Activated effector memory CD4-positive, alpha-beta T cell treated with Interleukin-2 at 50 U/mL for 16 hours (primary cell): ENCODE measurements around the gene KDM6B.
"Not testable (repeated sequence)": the region's sequence is repeated elsewhere in the genome, so short reads cannot be mapped to it uniquely, and the experiment has no call there.

ENCODE experiments used
- DNase-seq: peaks from one replicate; pipeline ENCODE4 v3.0.0-alpha.2; 2020

The KDM6B gene

GRCh38 chr17:7854851-7855659 lies 21.0 kb downstream of the KDM6B start, which contains the start of gene TMEM88:
Gene TMEM88, plus strand, starts transcription at chr17:7855066. Its CDS starts 9 bp downstream, at chr17:7855075.
- no peak for DNase-seq

GRCh38 chr17:7855660-7856010 lies 21.6 kb downstream of the KDM6B start:
- DNase-seq: no peak

DNA sequence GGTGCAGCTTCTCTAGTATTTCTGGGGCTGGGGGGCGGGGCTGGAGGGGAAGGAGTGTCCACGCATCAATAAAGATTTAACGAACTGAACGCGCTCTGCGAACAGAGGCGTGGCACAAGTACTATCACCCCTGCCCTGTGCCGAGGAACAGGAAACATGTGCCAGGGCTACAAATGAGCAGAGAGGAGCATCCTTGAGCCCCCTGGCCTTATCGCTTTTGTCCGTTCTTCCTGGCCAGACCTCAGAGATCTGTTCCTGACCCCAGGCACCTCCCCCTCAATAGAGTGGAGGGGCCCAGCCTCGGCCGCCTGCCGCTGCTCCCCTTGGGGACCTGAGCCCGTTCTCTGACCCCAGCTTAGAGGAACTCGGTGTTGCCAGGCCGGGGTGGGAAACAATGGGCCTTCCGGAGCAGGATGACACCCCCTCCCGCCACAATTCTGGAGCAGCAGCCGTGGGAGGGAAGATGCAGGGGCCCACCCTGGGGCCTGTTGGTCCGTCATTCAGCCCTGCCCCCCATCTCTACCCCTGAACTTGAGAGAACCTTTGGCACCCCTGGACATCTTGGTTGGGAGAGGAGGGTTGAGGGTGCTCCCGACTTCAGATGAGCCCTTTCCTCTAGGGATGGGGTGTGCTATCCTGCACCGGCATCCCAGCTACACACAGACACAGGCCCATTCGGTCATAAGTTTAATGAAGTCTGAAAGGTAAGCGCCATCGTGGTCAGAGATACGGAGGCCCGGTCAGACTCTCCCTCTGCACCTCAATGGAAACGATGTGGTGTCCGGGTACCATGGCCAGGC lies 22.2 kb downstream of the KDM6B start:
- DNase-seq: no peak

DNA sequence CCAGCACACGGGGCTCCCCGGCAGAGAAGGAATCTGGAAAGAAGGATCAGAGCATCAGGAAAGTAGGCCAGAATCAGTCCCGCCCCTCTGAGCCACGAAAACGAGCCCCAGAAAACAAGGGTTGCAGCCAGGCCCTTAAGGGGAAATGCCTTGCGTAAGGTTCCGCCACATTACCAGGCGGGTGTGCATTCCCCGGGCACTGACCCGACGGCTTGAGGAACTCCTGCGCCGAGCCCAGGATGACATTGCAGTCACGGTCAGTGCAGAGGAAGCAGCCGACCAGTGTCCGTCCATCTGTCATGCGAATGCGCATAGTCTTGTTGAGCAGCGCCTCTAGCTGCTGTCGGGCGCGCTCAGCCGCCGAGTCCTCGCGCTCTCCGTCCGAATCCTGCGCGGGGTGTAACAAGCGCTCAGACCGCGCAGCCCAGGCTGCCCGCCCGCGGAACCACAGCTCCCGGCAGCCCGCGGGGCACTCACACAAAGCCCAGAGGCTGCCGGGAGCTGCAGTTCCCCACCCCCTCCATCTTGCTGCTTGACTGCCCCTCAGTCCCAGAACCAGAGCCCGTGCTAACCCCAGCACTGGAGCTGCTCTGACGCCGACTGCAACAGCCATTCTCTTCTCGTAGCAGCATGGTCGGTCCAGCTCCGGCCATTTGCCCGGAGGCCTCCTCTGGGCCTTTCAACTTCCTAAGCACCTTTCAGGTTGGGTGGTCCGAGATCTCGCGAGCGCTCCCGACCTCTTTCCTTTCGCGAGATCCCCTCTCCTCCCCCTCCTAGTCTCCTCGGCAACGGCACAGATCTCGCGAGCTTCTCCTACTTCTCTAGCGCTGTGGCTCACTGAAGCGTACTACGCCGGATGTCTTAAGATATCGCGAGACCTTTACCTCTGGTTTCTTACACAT lies 23.0 kb downstream of the KDM6B start, which contains the start of gene NAA38:
NAA38 (minus strand) TSS at position 749 of the 902 bp plus-strand sequence; CDS start at position 653, 96 bp downstream.
- peak; percentile 90 for DNase-seq

DNA sequence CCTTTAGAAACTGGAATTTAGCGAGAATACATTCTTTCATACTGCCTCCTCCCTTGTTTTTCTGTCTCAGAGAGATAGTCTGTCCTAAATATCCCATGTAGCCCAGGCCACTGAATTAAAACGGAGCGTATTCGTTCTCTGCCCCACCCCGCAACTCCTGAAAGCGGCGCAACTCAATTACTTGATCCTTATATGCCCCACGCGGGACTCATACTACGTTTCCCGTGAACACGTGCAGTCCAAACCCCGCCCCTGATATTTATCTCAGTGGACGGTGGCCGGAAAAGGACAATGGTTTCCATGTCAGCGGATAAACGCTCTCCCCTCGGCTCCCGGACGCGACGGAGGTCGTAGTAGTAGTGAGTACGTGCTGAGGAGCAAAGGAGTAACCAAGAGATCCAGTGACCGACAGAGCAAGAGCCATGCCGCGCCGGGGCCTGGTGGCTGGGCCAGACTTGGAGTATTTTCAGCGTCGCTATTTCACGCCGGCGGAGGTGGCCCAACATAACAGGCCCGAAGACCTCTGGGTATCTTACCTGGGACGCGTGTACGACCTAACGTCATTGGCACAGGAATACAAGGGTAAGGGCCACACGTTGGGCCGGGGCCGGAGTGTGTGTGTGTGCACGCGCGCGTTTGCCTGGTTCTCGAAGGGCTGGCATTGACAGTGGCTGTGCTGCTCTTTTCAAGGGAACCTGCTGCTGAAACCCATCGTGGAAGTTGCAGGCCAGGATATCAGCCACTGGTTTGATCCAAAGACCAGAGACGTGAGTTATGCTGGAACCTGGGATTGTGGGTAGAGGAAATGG lies 23.9 kb downstream of the KDM6B start, which contains the start of gene CYB5D1:
CYB5D1 (plus strand) TSS at position 291 of the 809 bp plus-strand sequence; CDS start at position 423, 132 bp downstream.
- peak; percentile 85 for DNase-seq

DNA sequence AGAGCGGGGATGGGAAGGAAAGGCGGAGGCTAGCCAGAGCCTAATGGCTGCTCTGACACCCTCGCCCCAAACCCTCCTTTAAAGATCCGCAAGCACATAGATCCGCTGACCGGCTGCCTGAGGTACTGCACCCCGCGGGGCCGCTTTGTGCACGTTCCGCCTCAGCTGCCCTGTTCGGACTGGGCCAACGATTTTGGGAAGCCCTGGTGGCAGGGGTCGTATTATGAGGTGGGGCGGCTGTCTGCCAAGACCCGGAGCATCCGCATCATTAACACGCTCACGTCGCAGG lies 24.4 kb downstream of the KDM6B start:
- no peak for DNase-seq

DNA sequence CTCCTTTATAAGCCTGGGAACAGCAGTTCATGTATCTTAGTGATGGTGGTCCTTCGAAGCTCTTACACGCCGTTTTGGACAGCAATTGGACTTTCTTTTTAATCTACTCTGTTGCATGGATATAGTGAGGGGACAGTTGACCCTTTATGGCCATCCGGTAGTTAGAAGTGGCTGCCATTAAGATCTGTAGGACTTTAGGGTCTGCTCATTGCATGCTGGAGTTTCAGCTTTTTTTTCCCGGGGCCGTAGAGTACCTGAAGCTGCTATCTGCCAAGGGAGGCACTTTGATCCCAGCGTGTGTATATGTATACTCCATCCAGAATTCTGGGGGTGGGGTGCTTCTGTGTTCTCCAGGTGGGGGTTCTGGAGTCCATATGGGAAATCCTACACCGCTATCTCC lies 25.0 kb downstream of the KDM6B start:
- no peak for DNase-seq

- no peak for DNase-seq
Observed at GRCh38 chr17:7862692-7863437, 28.8 kb downstream of the KDM6B start.

DNA sequence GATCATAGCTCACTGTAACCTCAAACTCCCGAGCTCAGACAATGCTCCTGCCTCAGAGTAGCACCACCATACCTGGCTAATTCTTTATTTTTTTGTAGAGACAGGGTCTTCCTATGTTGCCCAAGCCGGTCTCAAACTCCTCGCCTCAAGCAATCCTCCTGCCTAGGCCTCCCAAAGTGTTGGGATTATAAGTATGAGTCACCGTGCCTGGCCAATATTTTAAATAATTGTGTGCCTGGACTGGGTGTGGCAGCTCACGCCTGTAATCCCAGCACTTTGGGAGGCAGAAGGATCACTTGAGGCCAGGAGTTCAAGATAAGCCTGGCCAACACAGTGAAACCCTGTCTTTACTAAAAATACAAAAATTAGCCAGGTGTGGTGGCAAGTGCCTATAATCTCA lies 30.4 kb downstream of the KDM6B start:
- not testable (repeated sequence) for DNase-seq

- no peak for DNase-seq
Observed at GRCh38 chr17:7864995-7865650, 31.1 kb downstream of the KDM6B start.

DNA sequence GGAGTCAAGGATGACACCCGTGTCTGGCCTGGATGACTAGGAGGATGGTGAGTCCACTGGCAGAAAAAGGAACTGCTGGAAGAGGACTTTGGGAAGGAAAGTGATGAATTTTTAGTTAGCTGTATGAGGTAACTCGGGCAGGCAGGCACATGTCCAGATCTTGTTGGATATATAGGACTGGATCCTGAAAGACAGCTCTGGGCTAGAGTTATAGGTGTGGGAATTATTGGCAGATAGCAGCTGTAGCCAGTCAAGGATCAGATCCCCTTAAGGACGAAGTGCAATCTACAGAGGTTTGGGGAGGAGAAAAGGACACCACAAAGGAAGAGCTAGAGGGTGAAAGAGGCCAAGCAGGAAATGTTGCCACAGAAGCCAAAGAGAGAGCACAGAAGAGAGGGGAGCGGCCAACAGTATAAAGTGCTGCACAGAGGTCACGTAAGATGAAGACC lies 33.9 kb downstream of the KDM6B start:
- no peak for DNase-seq

- DNase-seq: no peak
Observed at GRCh38 chr17:7873051-7873450, 39.0 kb downstream of the KDM6B start.

GRCh38 chr17:7875804-7876370 lies 41.9 kb downstream of the KDM6B start:
- DNase-seq: no peak

DNA sequence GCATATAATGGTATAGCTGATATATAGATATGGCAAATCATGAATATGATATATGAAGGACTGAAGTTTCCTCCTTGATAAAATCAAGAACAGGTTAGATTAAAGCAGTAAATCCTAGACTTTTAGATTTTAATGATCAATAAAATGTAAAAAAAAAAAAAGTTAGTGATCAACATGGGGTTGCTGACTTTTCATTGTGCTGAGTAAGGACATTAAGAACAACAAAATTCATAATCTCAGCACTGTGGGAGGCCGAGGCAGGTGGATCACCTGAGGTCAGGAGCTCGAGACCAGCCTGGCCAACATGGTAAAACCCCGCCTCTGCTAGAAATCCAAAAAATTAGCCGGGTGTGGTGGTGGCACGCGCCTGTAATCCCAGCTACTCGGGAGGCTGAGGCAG lies 44.2 kb downstream of the KDM6B start:
- DNase-seq: no peak

- DNase-seq: no peak
Observed at GRCh38 chr17:7880076-7880868, 46.3 kb downstream of the KDM6B start.

DNA sequence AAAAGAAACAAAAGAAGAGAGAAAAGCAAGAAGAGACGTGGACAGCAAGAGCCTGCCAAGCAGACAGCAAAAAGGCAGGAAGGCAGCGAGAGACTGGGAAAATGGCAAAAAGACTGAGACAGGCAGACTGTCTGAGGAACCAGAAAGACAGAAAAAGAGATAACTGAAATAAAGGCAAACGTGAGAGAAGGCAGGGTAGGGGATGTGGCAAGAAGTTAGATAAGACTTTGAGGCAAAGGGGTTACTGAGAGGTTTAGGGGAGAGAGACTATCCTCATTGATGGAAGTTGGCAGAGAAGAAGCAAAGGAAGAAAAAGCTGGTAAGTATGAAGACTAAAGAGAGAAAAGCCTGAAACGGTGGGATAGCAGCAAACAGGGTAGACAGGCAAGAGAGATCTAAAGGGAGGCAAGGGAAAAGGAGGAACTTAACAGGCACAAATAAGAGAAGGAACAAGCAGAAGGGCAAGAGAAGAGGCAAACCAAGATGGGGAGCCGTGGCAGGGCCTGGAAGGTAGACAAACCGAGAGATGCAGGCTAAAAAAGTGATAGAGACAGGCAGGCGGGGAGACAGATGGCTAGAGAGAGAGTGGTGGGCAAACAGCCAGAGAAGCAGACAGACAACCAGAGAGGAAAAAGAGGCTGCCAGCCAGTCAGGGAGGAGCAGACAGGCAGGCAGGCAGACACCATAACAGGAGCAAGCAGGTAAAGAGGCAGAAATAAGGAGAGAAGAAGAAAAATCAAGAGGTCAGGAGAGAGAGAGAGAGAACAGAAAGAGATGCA lies 47.4 kb downstream of the KDM6B start:
- DNase-seq: no peak

DNA sequence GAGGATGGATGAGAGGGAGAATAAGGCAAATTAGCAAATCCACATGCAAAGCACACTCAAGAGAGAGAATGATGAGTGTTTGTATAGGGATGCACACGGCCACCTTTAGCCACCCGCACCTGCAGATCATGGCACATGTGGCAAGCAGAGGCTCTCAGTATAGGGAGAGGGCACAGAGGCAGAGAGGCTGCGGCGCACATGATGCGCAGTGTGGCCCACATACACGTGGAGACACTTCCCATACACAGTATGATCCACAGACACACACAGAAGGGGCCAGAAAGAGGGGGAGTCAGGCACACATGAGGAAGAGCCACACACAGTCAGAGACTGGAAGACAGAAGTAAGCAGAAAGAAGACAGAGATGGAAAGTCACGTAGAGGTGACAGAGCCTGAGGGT lies 48.1 kb downstream of the KDM6B start:
- DNase-seq: no peak

DNA sequence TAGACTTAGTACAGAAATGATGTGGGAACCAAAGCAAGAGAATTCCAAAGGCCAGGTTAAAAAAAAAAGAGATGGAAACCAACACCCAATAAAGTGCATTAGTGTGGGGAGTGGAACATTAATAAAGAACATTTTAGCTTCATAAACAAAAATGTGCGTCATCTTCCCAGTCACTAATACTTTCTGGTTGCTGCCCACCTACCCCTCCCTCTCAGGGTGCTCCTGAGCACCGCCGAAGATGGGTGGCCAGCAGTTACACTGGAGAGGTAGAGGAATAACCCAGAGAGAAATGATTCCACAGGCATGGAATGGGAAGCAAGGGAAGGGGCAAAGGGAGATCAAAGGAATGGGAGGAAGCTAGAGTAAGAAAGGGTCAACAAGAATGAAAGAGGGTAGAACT lies 48.6 kb downstream of the KDM6B start:
- DNase-seq: no peak
